Neural crest cell (in vitro differentiated cells): Measurements from ENCODE around the gene ARHGAP6. TPM values are rescaled to one million over a fixed set of nuclear protein-coding genes. Genes with fewer than 3 reads are reported as not detected.
A peak's percentile ranks its signal among the peaks of the same experiment; 100 is the strongest.

Source experiments
- DNase-seq: peaks from one replicate; pipeline ENCODE4 v3.0.0; 2021; ENCODE audit warnings: low read depth, mixed read lengths, low spot score
- H3K27ac Mint-ChIP-seq: one replicate; pipeline ENCODE4 v1.8.0; 2021; ENCODE audit warnings: mild to moderate bottlenecking, mixed read lengths; ENCODE audit not compliant: unreplicated experiment
- H3K27me3 Mint-ChIP-seq: 2 replicates; pipeline ENCODE4 v1.8.0; 2021; ENCODE audit warnings: low read depth, mild to moderate bottlenecking, mixed read lengths
- H3K36me3 Mint-ChIP-seq: 2 replicates; pipeline ENCODE4 v1.8.0; 2021; ENCODE audit warnings: low read depth, mild to moderate bottlenecking, mixed read lengths
- H3K4me1 Mint-ChIP-seq: 2 replicates; pipeline ENCODE4 v1.8.0; 2021; ENCODE audit warnings: mixed read lengths
- H3K4me3 Mint-ChIP-seq: one replicate; pipeline ENCODE4 v1.8.0; 2021; ENCODE audit warnings: mild to moderate bottlenecking, mixed read lengths
- H3K9me3 Mint-ChIP-seq: 2 replicates; pipeline ENCODE4 v1.8.0; 2021; ENCODE audit warnings: mixed read lengths
- CTCF ChIP-seq: fragments of 200-600 bp; sonication (generic); conservative IDR thresholded peaks from 2 replicates; pipeline ENCODE4 v1.5.0; 2021; ENCODE audit warnings: antibody characterized with exemption, mild to moderate bottlenecking
- long read RNA-seq: library from polyadenylated mRNA; unstranded; transcript quantifications from one replicate; pipeline ENCODE4 v2.0.0, GENCODE V29; 2020
- total RNA-seq: library from RNA; stranded (reverse); gene quantifications from 2 replicates; pipeline ENCODE4 v1.2.1, GENCODE V29; 2021

ARHGAP6 gene
- total RNA-seq, result 2.3 and 2.7 TPM in 2 replicates
- long read RNA-seq, partial matches to known transcripts, result 0 of 1 reads
- long read RNA-seq, other reads (novel, unspliced or antisense), result 1 of 1 reads

GRCh38 chrX:11665168-11666111, at the start of gene ARHGAP6:
ARHGAP6 (minus strand) TSS chrX:11665920; CDS start chrX:11664828, 1,092 bp downstream.
- peak within 1 kb of the TSS; percentile 91 for H3K4me3 Mint-ChIP-seq
- TF ChIP-seq CTCF, result no peak
- DNase-seq, result peak; percentile 34
- H3K27me3 Mint-ChIP-seq, result peaks cover 64% of the 10 kb centered on the region
- no peak within 1 kb of the TSS for H3K27ac Mint-ChIP-seq
- peaks cover 4% of the 10 kb centered on the region for H3K36me3 Mint-ChIP-seq
- peaks cover 3% of the 10 kb centered on the region for H3K9me3 Mint-ChIP-seq
- peaks cover 11% of the 10 kb centered on the region for H3K4me1 Mint-ChIP-seq

- peaks cover 3% of the 10 kb centered on the region for H3K36me3 Mint-ChIP-seq
- no peak overlapping the region for H3K4me3 Mint-ChIP-seq
- TF ChIP-seq CTCF, result no peak
- DNase-seq, result no peak
- H3K9me3 Mint-ChIP-seq, result peaks cover 2% of the 10 kb centered on the region
- H3K4me1 Mint-ChIP-seq, result peaks cover 4% of the 10 kb centered on the region
- H3K27me3 Mint-ChIP-seq, result no peaks in the 10 kb centered on the region
- H3K27ac Mint-ChIP-seq, result no peak overlapping the region
These were observed 39.2 kb upstream of the ARHGAP6 start for GRCh38 chrX:11704725-11705495.

- Mint-ChIP-seq H3K36me3 (peaks cover 3% of the 10 kb centered on the region), H3K9me3 (peaks cover 2% of the 10 kb centered on the region), H3K4me1 (peaks cover 4% of the 10 kb centered on the region), H3K4me3 (no peak overlapping the region), H3K27ac (no peak overlapping the region), H3K27me3 (no peaks in the 10 kb centered on the region)
- no peak for TF ChIP-seq CTCF
- DNase-seq, result no peak
These were observed 38.1 kb upstream of the ARHGAP6 start for GRCh38 chrX:11703855-11704254.

- no peaks in the 10 kb centered on the region for H3K27me3 Mint-ChIP-seq
- H3K4me1 Mint-ChIP-seq, result peaks cover 4% of the 10 kb centered on the region
- no peak for DNase-seq
- H3K27ac Mint-ChIP-seq, result no peak overlapping the region
- no peak for TF ChIP-seq CTCF
- H3K4me3 Mint-ChIP-seq, result no peak overlapping the region
- peaks cover 2% of the 10 kb centered on the region for H3K9me3 Mint-ChIP-seq
- peaks cover 3% of the 10 kb centered on the region for H3K36me3 Mint-ChIP-seq
These were observed 37.4 kb upstream of the ARHGAP6 start for GRCh38 chrX:11702965-11703631.

GRCh38 chrX:11702420-11702819, 36.7 kb upstream of the ARHGAP6 start:
- H3K4me3 Mint-ChIP-seq, result no peak overlapping the region
- H3K4me1 Mint-ChIP-seq, result peaks cover 4% of the 10 kb centered on the region
- H3K27ac Mint-ChIP-seq, result no peak overlapping the region
- DNase-seq, result no peak
- no peak for TF ChIP-seq CTCF
- H3K9me3 Mint-ChIP-seq, result peaks cover 2% of the 10 kb centered on the region
- no peaks in the 10 kb centered on the region for H3K27me3 Mint-ChIP-seq
- peaks cover 3% of the 10 kb centered on the region for H3K36me3 Mint-ChIP-seq
